Ishikawa (cell line): ENCODE results near the gene PRKCE.

ENCODE experiments used
- CEBPB ChIP-seq: IDR thresholded peaks from 2 replicates; pipeline ENCODE4 v1.6.1; 2012
- CREB1 ChIP-seq: IDR thresholded peaks from 2 replicates; pipeline ENCODE4 v1.6.1; 2012; ENCODE audit warnings: low read depth
- EGR1 ChIP-seq: IDR thresholded peaks from 2 replicates; pipeline ENCODE4 v1.6.1; 2012
- EP300 ChIP-seq: IDR thresholded peaks from 2 replicates; pipeline ENCODE4 v1.6.1; 2012; ENCODE audit warnings: borderline replicate concordance
- FOXM1 ChIP-seq: IDR thresholded peaks from 2 replicates; pipeline ENCODE4 v1.6.1; 2012; ENCODE audit warnings: low read depth, borderline replicate concordance
- MAX ChIP-seq: IDR thresholded peaks from 2 replicates; pipeline ENCODE4 v1.6.1; 2012
- NFIC ChIP-seq: IDR thresholded peaks from 2 replicates; pipeline ENCODE4 v1.6.1; 2012
- RAD21 ChIP-seq: IDR thresholded peaks from 2 replicates; pipeline ENCODE4 v1.6.1; 2012; ENCODE audit warnings: low read depth
- REST ChIP-seq: IDR thresholded peaks from 2 replicates; pipeline ENCODE4 v1.6.1; 2012; ENCODE audit warnings: low read depth, mild to moderate bottlenecking
- TAF1 ChIP-seq: IDR thresholded peaks from 2 replicates; pipeline ENCODE4 v1.6.1; 2012; ENCODE audit warnings: low read depth, mild to moderate bottlenecking
- TCF12 ChIP-seq: IDR thresholded peaks from 2 replicates; pipeline ENCODE4 v1.6.1; 2012; ENCODE audit warnings: low read depth
- TEAD4 ChIP-seq: IDR thresholded peaks from 2 replicates; pipeline ENCODE4 v1.6.1; 2012
- USF1 ChIP-seq: IDR thresholded peaks from 2 replicates; pipeline ENCODE4 v1.6.1; 2012
- YY1 ChIP-seq: IDR thresholded peaks from 2 replicates; pipeline ENCODE4 v1.6.1; 2012; ENCODE audit warnings: low read depth
- ZBTB7A ChIP-seq: IDR thresholded peaks from 2 replicates; pipeline ENCODE4 v1.6.1; 2012; ENCODE audit warnings: low read depth

The PRKCE gene

GRCh38 chr2:45647986-45648520 lies 3.4 kb upstream of the PRKCE start:
- TF ChIP-seq NFIC (no peak), USF1 (no peak), CEBPB (no peak), TEAD4 (no peak), EGR1 (no peak), REST (no peak), MAX (no peak)

- TF ChIP-seq TCF12: no peak
- TF ChIP-seq USF1: no peak
- no peak for TF ChIP-seq NFIC
- TF ChIP-seq YY1: no peak
- TF ChIP-seq MAX: no peak
- TF ChIP-seq EP300: no peak
- no peak for TF ChIP-seq TAF1
- no peak for TF ChIP-seq TEAD4
Measured at GRCh38 chr2:45648636-45649035, 2.8 kb upstream of the PRKCE start.

GRCh38 chr2:45649462-45649857 lies 2.0 kb upstream of the PRKCE start:
- TF ChIP-seq NFIC (no peak), FOXM1 (no peak), ZBTB7A (no peak), EGR1 (no peak), REST (no peak), TCF12 (no peak), RAD21 (no peak), CEBPB (no peak), USF1 (no peak), EP300 (no peak), CREB1 (no peak), YY1 (no peak), TEAD4 (no peak), TAF1 (no peak), MAX (no peak)

GRCh38 chr2:45649858-45650811 lies 1.3 kb upstream of the PRKCE start:
- TF ChIP-seq CREB1 (no peak), YY1 (0 out of 2 replicates have a peak, but pooled peaks have one; percentile 28), TCF12 (no peak; the same call in 1 of the 2 replicates), TAF1 (peak; percentile 32; the same call in 1 of the 2 replicates), ZBTB7A (no peak; the same call in 1 of the 2 replicates), USF1 (peak; percentile 96), FOXM1 (no peak), NFIC (0 out of 2 replicates have a peak, but pooled peaks have one; percentile 13), TEAD4 (no peak), EP300 (no peak), CEBPB (no peak), RAD21 (no peak)
